GM21825 (cell line): ENCODE measurements around the gene JARID2.

Source experiments
- ATAC-seq: cut with Tn5 transposase; IDR thresholded peaks from one replicate; pipeline ENCODE4 v1.9.1; 2021; ENCODE audit warnings: mild to moderate bottlenecking, moderate library complexity; ENCODE audit not compliant: unreplicated experiment

Gene JARID2

GRCh38 chr6:15389765-15390723 is 144.2 kb downstream of the JARID2 start:
- ATAC-seq, result no peak

- ATAC-seq, result no peak
Measured at GRCh38 chr6:15391500-15391899, 145.6 kb downstream of the JARID2 start.

- no peak for ATAC-seq
Measured at GRCh38 chr6:15392182-15392581, 146.3 kb downstream of the JARID2 start.

- no peak for ATAC-seq
Measured at GRCh38 chr6:15393605-15394004, 147.7 kb downstream of the JARID2 start.

- ATAC-seq, result no peak
Measured at GRCh38 chr6:15395087-15395486, 149.2 kb downstream of the JARID2 start.

- no peak for ATAC-seq
Measured at GRCh38 chr6:15396808-15397207, 150.9 kb downstream of the JARID2 start.

GRCh38 chr6:15398633-15399275 is 152.9 kb downstream of the JARID2 start:
- no peak for ATAC-seq

- no peak for ATAC-seq
Measured at GRCh38 chr6:15399641-15400470, 154.0 kb downstream of the JARID2 start.

GRCh38 chr6:15400572-15401004 is 154.7 kb downstream of the JARID2 start:
- ATAC-seq, result no peak

GRCh38 chr6:15401120-15401519 is 155.3 kb downstream of the JARID2 start:
- no peak for ATAC-seq

GRCh38 chr6:15401769-15402250 is 155.9 kb downstream of the JARID2 start:
- no peak for ATAC-seq

GRCh38 chr6:15402406-15403045 is 156.7 kb downstream of the JARID2 start:
- ATAC-seq, result no peak

GRCh38 chr6:15403094-15403755 is 157.4 kb downstream of the JARID2 start:
- ATAC-seq, result no peak

- ATAC-seq, result no peak
Measured at GRCh38 chr6:15404685-15404980, 158.8 kb downstream of the JARID2 start.

GRCh38 chr6:15405129-15406068 is 159.5 kb downstream of the JARID2 start:
- ATAC-seq, result no peak

GRCh38 chr6:15406452-15406851 is 160.6 kb downstream of the JARID2 start:
- no peak for ATAC-seq

GRCh38 chr6:15408008-15408407 is 162.1 kb downstream of the JARID2 start:
- ATAC-seq, result no peak

GRCh38 chr6:15408758-15409157 is 162.9 kb downstream of the JARID2 start:
- no peak for ATAC-seq
